MM.1S (cell line): ENCODE data around the gene BZW2.

Source experiments
- EZH2phosphoT487 ChIP-seq: fragments of 300-600 bp; sonication (generic); IDR thresholded peaks from 2 replicates; pipeline ENCODE4 v1.6.1; 2018; ENCODE audit warnings: antibody characterized with exemption, low read length
- TF ChIP-seq, protein P1 (sequence below): fragments of 300-600 bp; sonication (generic); IDR thresholded peaks from 2 replicates; pipeline ENCODE4 v1.5.1; 2016; ENCODE audit warnings: antibody characterized with exemption, low read length, mixed read lengths

GRCh38 chr7:16656141-16656540 is 10.2 kb downstream of the BZW2 start:
- TF ChIP-seq, protein P1, sequence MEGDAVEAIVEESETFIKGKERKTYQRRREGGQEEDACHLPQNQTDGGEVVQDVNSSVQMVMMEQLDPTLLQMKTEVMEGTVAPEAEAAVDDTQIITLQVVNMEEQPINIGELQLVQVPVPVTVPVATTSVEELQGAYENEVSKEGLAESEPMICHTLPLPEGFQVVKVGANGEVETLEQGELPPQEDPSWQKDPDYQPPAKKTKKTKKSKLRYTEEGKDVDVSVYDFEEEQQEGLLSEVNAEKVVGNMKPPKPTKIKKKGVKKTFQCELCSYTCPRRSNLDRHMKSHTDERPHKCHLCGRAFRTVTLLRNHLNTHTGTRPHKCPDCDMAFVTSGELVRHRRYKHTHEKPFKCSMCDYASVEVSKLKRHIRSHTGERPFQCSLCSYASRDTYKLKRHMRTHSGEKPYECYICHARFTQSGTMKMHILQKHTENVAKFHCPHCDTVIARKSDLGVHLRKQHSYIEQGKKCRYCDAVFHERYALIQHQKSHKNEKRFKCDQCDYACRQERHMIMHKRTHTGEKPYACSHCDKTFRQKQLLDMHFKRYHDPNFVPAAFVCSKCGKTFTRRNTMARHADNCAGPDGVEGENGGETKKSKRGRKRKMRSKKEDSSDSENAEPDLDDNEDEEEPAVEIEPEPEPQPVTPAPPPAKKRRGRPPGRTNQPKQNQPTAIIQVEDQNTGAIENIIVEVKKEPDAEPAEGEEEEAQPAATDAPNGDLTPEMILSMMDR = no peak
- TF ChIP-seq EZH2phosphoT487 = no peak
